Activated T-helper 1 cell treated with anti-CD3 and anti-CD28 coated beads, Interleukin-12 subunit alpha, Interleukin-12 subunit beta, Interleukin-2, Interleukin-4 antibody, amounts not matched to agents 30 ng/mL and 10 ng/mL and 1 ng/mL, durations not matched to agents 14 hours and 24 hours and 36 hours (primary cell): ENCODE results near the gene OR2C3. TPM values are rescaled to one million over a fixed set of nuclear protein-coding genes. Genes with fewer than 3 reads are reported as not detected.
"Not testable (repeated sequence)": the region's sequence is repeated elsewhere in the genome, so short reads cannot be mapped to it uniquely, and the experiment has no call there.

Source experiments
- DNase-seq: peaks from one replicate; pipeline ENCODE4 v3.0.0; 2021; ENCODE audit warnings: low spot score
- H3K27ac Mint-ChIP-seq: one replicate; pipeline ENCODE4 v1.8.0; 2021; ENCODE audit warnings: mild to moderate bottlenecking, mixed read lengths
- H3K27me3 Mint-ChIP-seq: one replicate; pipeline ENCODE4 v1.8.0; 2022; ENCODE audit warnings: mild to moderate bottlenecking, moderate library complexity, mixed read lengths; ENCODE audit not compliant: insufficient read depth
- H3K36me3 Mint-ChIP-seq: one replicate; pipeline ENCODE4 v1.8.0; 2021; ENCODE audit warnings: low read depth, mixed read lengths
- H3K4me1 Mint-ChIP-seq: one replicate; pipeline ENCODE4 v1.8.0; 2021; ENCODE audit warnings: low read depth, mixed read lengths
- H3K4me3 Mint-ChIP-seq: one replicate; pipeline ENCODE4 v1.8.0; 2021; ENCODE audit warnings: mild to moderate bottlenecking, moderate library complexity, mixed read lengths
- H3K9me3 Mint-ChIP-seq: one replicate; pipeline ENCODE4 v1.8.0; 2021; ENCODE audit warnings: mixed read lengths
- intact Hi-C: fragments of 100-400 bp; cut with micrococcal nuclease; formaldehyde crosslinking; loops from one replicate; pipeline ENCODE4 v1.15.1; 2024
- total RNA-seq: library from RNA; stranded (reverse); gene quantifications from 2 replicates; pipeline ENCODE4 v1.2.3, GENCODE V29; 2022

OR2C3 gene
- total RNA-seq, 1 donor from 2014 or later: not detected

- Mint-ChIP-seq H3K4me1 (no peaks in the 10 kb centered on the region), H3K4me3 (no peak overlapping the region), H3K27me3 (peaks cover 10% of the 10 kb centered on the region), H3K27ac (no peak overlapping the region), H3K9me3 (no peaks in the 10 kb centered on the region), H3K36me3 (no peaks in the 10 kb centered on the region)
- DNase-seq: no peak
- intact Hi-C loops: no loop called here
These were observed 39.5 kb downstream of the OR2C3 start for GRCh38 chr1:247496581-247497285.

GRCh38 chr1:247494767-247495166, 41.5 kb downstream of the OR2C3 start:
- DNase-seq: no peak
- Mint-ChIP-seq H3K4me3 (no peak overlapping the region), H3K27me3 (peaks cover 9% of the 10 kb centered on the region), H3K4me1 (no peaks in the 10 kb centered on the region), H3K27ac (no peak overlapping the region), H3K36me3 (no peaks in the 10 kb centered on the region), H3K9me3 (no peaks in the 10 kb centered on the region)
- intact Hi-C loops: no loop called here

- H3K27ac Mint-ChIP-seq: no peak overlapping the region
- H3K27me3 Mint-ChIP-seq: peaks cover 9% of the 10 kb centered on the region
- no peaks in the 10 kb centered on the region for H3K36me3 Mint-ChIP-seq
- no peak for DNase-seq
- no peak overlapping the region for H3K4me3 Mint-ChIP-seq
- intact Hi-C loops: no loop called here
- no peaks in the 10 kb centered on the region for H3K9me3 Mint-ChIP-seq
- no peaks in the 10 kb centered on the region for H3K4me1 Mint-ChIP-seq
These were observed 43.1 kb downstream of the OR2C3 start for GRCh38 chr1:247493106-247493505.

GRCh38 chr1:247491328-247491727, 44.9 kb downstream of the OR2C3 start:
- intact Hi-C loops: no loop called here
- no peak for DNase-seq
- Mint-ChIP-seq H3K27ac (no peak overlapping the region), H3K4me1 (no peaks in the 10 kb centered on the region), H3K4me3 (no peak overlapping the region), H3K27me3 (peaks cover 11% of the 10 kb centered on the region), H3K9me3 (no peaks in the 10 kb centered on the region), H3K36me3 (no peaks in the 10 kb centered on the region)

GRCh38 chr1:247487057-247487456, 49.2 kb downstream of the OR2C3 start:
- Mint-ChIP-seq H3K27ac (no peak overlapping the region), H3K9me3 (no peaks in the 10 kb centered on the region), H3K4me3 (no peak overlapping the region), H3K4me1 (no peaks in the 10 kb centered on the region), H3K27me3 (peaks cover 4% of the 10 kb centered on the region), H3K36me3 (no peaks in the 10 kb centered on the region)
- intact Hi-C loops: loop anchor here (1.0 kb wide), 2 partner anchors 97 to 115 kb away; no protein-coding TSS in a partner anchor
- DNase-seq: no peak

- no peak overlapping the region for H3K27ac Mint-ChIP-seq
- H3K4me3 Mint-ChIP-seq: no peak overlapping the region
- peaks cover 5% of the 10 kb centered on the region for H3K27me3 Mint-ChIP-seq
- H3K9me3 Mint-ChIP-seq: no peaks in the 10 kb centered on the region
- H3K36me3 Mint-ChIP-seq: no peaks in the 10 kb centered on the region
- DNase-seq: no peak
- intact Hi-C loops: no loop called here
- H3K4me1 Mint-ChIP-seq: no peaks in the 10 kb centered on the region
These were observed 53.5 kb downstream of the OR2C3 start for GRCh38 chr1:247482747-247483146.

GRCh38 chr1:247476328-247477058, 59.7 kb downstream of the OR2C3 start:
- H3K4me1 Mint-ChIP-seq, H3K36me3 Mint-ChIP-seq, DNase-seq, H3K9me3 Mint-ChIP-seq, H3K27me3 Mint-ChIP-seq, intact Hi-C loops, H3K27ac Mint-ChIP-seq, H3K4me3 Mint-ChIP-seq: not testable (repeated sequence)

GRCh38 chr1:247475793-247476192, 60.4 kb downstream of the OR2C3 start:
- H3K4me1 Mint-ChIP-seq: no peaks in the 10 kb centered on the region
- no peak overlapping the region for H3K4me3 Mint-ChIP-seq
- intact Hi-C loops: no loop called here
- DNase-seq: no peak
- peaks cover 2% of the 10 kb centered on the region for H3K27me3 Mint-ChIP-seq
- H3K9me3 Mint-ChIP-seq: no peaks in the 10 kb centered on the region
- no peak overlapping the region for H3K27ac Mint-ChIP-seq
- no peaks in the 10 kb centered on the region for H3K36me3 Mint-ChIP-seq

Other genes with a start within 250 kb of the OR2C3 start
- 13.8 and 14.8 TPM in 2 replicates for gene ZNF496, start 204.6 kb downstream of the OR2C3 start, total RNA-seq
- gene NLRP3, start 120.3 kb downstream of the OR2C3 start, total RNA-seq: 0.12 TPM in 1 of 2 replicates, not detected in the other
- gene OR2B11, start 78.3 kb downstream of the OR2C3 start, total RNA-seq: not detected in 2 replicates
- 0.16 TPM in 1 of 2 replicates, not detected in the other for gene GCSAML, start 12.7 kb upstream of the OR2C3 start, total RNA-seq
- gene OR2G2, start 51.9 kb upstream of the OR2C3 start, total RNA-seq: not detected in 2 replicates
- gene OR2G3, start 69.1 kb upstream of the OR2C3 start, total RNA-seq: not detected in 2 replicates
- gene OR13G1, start 143.3 kb upstream of the OR2C3 start, total RNA-seq: not detected in 2 replicates
- gene OR6F1, start 180.2 kb upstream of the OR2C3 start, total RNA-seq: not detected in 2 replicates
- gene OR14K1, start 202.2 kb upstream of the OR2C3 start, total RNA-seq: not detected in 2 replicates
- gene OR14A2, start 211.7 kb upstream of the OR2C3 start, total RNA-seq: not detected in 2 replicates
- not detected in 2 replicates for gene OR1C1, start 224.1 kb upstream of the OR2C3 start, total RNA-seq